B cell (primary cell): ENCODE measurements around the gene BRMS1L.

Experiments used
- EZH2 ChIP-seq: IDR thresholded peaks from 2 replicates; pipeline ENCODE4 v1.6.1; 2012; ENCODE audit warnings: borderline replicate concordance, low read depth, mild to moderate bottlenecking, moderate library complexity, low read length; ENCODE audit not compliant: insufficient read depth, poor library complexity, severe bottlenecking
- TF ChIP-seq, protein P1 (sequence below): fragments of 200-600 bp; IDR thresholded peaks from one replicate; pipeline ENCODE4 v1.8.0; 2022; ENCODE audit warnings: antibody characterized with exemption, mild to moderate bottlenecking

DNA sequence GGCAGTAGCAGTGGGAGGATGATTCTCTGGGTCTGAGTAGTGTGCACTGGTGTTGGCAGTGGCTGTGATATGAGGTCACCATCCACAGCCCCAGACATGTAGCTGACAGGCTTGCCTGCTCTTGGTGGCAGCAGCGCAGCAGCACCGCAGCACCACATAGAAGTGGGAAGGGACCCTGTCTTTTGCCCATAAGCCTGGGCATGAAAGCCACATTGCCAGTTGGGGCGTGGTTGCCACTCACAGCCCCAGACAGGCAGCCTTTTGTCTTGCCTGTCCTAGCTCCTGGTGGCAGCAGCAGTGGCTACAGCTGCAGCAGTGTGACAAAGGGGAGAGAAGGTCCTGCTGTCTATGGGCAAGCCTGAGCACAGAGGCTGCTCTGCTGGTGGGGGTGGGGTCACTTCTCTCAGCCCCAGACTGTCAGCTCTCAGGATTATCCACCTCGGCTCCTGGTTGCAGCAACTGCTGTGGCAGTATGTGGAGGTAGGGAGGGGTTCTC, 71.5 kb downstream of the BRMS1L start:
- TF ChIP-seq, protein P1, sequence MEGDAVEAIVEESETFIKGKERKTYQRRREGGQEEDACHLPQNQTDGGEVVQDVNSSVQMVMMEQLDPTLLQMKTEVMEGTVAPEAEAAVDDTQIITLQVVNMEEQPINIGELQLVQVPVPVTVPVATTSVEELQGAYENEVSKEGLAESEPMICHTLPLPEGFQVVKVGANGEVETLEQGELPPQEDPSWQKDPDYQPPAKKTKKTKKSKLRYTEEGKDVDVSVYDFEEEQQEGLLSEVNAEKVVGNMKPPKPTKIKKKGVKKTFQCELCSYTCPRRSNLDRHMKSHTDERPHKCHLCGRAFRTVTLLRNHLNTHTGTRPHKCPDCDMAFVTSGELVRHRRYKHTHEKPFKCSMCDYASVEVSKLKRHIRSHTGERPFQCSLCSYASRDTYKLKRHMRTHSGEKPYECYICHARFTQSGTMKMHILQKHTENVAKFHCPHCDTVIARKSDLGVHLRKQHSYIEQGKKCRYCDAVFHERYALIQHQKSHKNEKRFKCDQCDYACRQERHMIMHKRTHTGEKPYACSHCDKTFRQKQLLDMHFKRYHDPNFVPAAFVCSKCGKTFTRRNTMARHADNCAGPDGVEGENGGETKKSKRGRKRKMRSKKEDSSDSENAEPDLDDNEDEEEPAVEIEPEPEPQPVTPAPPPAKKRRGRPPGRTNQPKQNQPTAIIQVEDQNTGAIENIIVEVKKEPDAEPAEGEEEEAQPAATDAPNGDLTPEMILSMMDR: no peak
- TF ChIP-seq EZH2: no peak
